WERI-Rb-1 (cell line): ENCODE data around the gene ZNF132.
A peak's percentile ranks its signal among the peaks of the same experiment; 100 is the strongest.
"Not testable (repeated sequence)": the region's sequence is repeated elsewhere in the genome, so short reads cannot be mapped to it uniquely, and the experiment has no call there.

ENCODE experiments used
- DNase-seq: peaks from one replicate; pipeline ENCODE4 v3.0.0-alpha.2; 2020
- H3K27ac ChIP-seq: fragments of 250-450 bp; sonication (Bioruptor Pico); 2 replicates; pipeline ENCODE4 v1.5.1; 2020; ENCODE audit warnings: mild to moderate bottlenecking, moderate library complexity
- H3K27me3 ChIP-seq: fragments of 250-450 bp; sonication (Bioruptor Pico); 2 replicates; pipeline ENCODE4 v1.5.1; 2021; ENCODE audit warnings: mild to moderate bottlenecking, low read depth, moderate library complexity; ENCODE audit not compliant: insufficient read depth, severe bottlenecking
- H3K36me3 ChIP-seq: fragments of 250-450 bp; sonication (Bioruptor Pico); 2 replicates; pipeline ENCODE4 v1.5.1; 2020; ENCODE audit warnings: mild to moderate bottlenecking, moderate library complexity
- H3K4me3 ChIP-seq: 2 replicates; pipeline ENCODE4 v1.5.1; 2011; ENCODE audit warnings: low read depth, mild to moderate bottlenecking, control low read depth, low read length
- H3K9me3 ChIP-seq: fragments of 250-450 bp; sonication (Bioruptor Pico); 2 replicates; pipeline ENCODE4 v1.5.1; 2021; ENCODE audit warnings: mild to moderate bottlenecking, moderate library complexity; ENCODE audit not compliant: severe bottlenecking
- TF ChIP-seq, protein P1 (sequence below): IDR thresholded peaks from 2 replicates; pipeline ENCODE4 v1.5.1; 2011; ENCODE audit warnings: low read depth, mild to moderate bottlenecking, control low read depth, inconsistent platforms, low read length

Gene ZNF132

DNA sequence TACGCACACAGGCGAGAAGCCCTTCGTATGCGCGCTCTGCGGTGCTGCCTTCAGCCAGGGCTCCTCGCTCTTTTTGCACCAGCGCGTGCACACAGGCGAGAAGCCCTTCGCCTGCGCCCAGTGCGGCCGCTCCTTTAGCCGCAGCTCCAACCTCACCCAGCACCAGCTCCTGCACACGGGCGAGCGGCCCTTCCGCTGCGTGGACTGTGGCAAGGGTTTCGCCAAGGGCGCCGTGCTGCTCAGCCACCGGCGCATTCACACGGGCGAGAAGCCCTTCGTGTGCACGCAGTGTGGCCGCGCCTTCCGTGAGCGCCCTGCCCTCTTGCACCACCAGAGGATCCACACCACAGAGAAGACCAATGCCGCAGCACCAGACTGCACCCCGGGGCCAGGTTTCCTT, 16.2 kb upstream of the ZNF132 start:
- Histone ChIP-seq H3K4me3 (no peak overlapping the region), H3K36me3 (peaks cover 8% of the 10 kb centered on the region), H3K27ac (no peak overlapping the region), H3K27me3 (no peaks in the 10 kb centered on the region), H3K9me3 (no peaks in the 10 kb centered on the region)
- TF ChIP-seq, protein P1, sequence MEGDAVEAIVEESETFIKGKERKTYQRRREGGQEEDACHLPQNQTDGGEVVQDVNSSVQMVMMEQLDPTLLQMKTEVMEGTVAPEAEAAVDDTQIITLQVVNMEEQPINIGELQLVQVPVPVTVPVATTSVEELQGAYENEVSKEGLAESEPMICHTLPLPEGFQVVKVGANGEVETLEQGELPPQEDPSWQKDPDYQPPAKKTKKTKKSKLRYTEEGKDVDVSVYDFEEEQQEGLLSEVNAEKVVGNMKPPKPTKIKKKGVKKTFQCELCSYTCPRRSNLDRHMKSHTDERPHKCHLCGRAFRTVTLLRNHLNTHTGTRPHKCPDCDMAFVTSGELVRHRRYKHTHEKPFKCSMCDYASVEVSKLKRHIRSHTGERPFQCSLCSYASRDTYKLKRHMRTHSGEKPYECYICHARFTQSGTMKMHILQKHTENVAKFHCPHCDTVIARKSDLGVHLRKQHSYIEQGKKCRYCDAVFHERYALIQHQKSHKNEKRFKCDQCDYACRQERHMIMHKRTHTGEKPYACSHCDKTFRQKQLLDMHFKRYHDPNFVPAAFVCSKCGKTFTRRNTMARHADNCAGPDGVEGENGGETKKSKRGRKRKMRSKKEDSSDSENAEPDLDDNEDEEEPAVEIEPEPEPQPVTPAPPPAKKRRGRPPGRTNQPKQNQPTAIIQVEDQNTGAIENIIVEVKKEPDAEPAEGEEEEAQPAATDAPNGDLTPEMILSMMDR: no peak
- no peak for DNase-seq

DNA sequence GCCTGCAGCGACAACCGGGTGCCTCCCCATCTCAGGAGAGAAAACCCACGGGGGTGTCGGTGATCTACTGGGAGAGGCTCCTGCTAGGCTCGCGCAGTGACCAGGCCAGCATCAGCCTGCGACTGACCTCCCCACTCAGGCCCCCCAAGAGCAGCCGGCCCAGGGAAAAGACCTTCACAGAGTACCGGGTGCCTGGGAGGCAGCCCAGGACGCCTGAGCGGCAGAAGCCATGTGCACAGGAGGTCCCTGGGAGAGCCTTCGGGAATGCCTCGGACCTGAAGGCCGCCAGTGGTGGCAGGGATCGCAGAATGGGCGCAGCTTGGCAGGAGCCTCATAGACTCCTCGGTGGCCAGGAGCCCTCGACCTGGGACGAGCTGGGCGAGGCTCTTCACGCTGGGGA, 15.4 kb upstream of the ZNF132 start:
- TF ChIP-seq, protein P1: no peak
- no peak overlapping the region for H3K4me3 ChIP-seq
- H3K9me3 ChIP-seq: no peaks in the 10 kb centered on the region
- DNase-seq: no peak
- H3K27me3 ChIP-seq: no peaks in the 10 kb centered on the region
- H3K36me3 ChIP-seq: peaks cover 8% of the 10 kb centered on the region
- H3K27ac ChIP-seq: no peak overlapping the region

DNA sequence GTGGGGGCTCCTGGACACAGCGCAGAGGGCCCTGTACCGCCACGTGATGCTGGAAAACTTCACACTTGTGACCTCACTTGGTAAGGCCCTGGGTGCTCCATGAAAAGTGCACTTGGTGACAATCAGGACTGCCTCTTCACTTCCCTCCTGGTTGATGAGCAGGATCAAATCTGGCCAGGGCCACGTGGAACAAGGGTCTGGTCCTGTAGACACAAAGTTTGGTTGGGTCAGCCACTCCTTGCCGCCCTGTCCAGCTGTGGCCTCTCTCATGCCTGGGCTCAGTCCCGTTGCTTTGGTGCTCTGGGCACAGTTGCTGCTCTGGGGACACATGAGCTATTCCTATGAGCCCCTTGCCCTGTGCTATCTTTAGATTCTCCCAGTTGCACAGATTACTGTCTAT, 13.8 kb upstream of the ZNF132 start:
- no peak overlapping the region for H3K4me3 ChIP-seq
- peaks cover 8% of the 10 kb centered on the region for H3K36me3 ChIP-seq
- no peaks in the 10 kb centered on the region for H3K27me3 ChIP-seq
- no peak for DNase-seq
- TF ChIP-seq, protein P1: no peak
- H3K9me3 ChIP-seq: peaks cover 14% of the 10 kb centered on the region
- H3K27ac ChIP-seq: no peak overlapping the region

DNA sequence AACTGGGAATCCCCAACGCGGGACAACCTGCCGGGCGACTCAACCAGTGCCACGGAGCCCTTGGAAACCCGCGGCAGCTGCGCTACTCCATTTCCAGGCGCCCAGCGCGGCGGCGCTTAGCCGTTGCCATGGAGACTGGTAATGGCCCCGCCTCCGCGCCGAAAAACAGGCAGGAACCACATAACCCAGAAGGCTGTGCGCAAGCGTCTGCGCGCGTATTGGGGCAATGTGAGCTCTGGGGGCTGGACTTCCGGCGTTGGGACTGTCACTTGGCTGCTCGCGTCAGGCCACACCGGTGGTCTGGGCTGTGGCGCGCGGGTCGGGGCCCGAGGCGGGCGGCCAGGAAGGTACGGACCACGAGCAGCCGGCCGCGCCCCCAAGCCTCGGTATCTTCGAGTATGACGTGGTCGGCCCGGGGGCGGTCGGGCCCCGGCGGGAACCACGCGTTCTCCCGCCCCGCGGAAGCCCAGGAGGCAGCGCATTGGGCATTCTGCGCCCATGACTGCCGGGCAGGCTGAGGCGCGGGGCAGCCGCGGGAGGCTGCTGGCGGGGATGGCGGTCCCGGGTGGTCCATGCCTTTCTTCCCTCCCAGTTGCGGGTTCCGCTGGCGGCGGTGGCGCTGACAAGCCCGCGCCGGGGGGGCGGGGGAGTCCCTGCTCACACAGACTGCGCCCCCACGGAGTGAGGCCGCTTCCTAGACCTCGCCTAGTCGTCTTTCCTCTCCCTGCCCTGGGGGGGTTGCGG, 11.6 kb upstream of the ZNF132 start, which contains the start of gene ZNF324B:
Gene ZNF324B (plus strand): TSS at position 265 of the 744 bp plus-strand sequence. CDS start 2,080 bp downstream, outside the sequence.
- TF ChIP-seq, protein P1: no peak
- peak within 1 kb of the TSS; percentile 45 for H3K27ac ChIP-seq
- peak; percentile 97 for DNase-seq
- peaks cover 25% of the 10 kb centered on the region for H3K9me3 ChIP-seq
- peak within 1 kb of the TSS; percentile 85 for H3K4me3 ChIP-seq
- peaks cover 5% of the 10 kb centered on the region for H3K36me3 ChIP-seq
- H3K27me3 ChIP-seq: no peaks in the 10 kb centered on the region

DNA sequence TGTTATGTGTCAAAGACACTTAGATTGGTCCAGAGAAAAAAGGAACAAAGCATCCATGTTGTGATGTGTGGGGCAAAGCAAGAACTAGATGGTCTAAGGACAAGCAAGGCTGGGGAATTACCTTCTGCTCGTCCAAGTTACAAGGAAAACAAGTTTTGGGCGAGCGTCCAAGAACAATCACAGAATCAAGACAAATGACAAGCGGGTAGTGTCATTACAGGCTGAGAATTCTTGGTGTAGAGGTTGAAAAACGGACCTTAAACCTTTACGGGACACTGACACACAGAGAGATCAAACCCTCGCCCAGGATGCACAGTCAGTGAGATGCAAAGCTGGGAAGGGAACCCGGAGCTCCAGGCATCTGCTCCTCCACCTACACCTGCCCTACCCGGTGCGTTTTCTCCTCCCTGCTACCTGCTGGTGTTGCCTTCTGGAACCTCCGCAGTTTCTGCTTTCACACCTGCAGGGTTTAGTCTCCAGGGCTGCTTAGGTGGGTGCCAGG, 11.0 kb upstream of the ZNF132 start:
- Histone ChIP-seq H3K9me3 (peaks cover 25% of the 10 kb centered on the region), H3K36me3 (peaks cover 3% of the 10 kb centered on the region; the same call in 1 of the 2 replicates), H3K27ac (no peak overlapping the region), H3K4me3 (peak overlapping the region; percentile 85), H3K27me3 (no peaks in the 10 kb centered on the region)
- DNase-seq: no peak
- TF ChIP-seq, protein P1: no peak

DNA sequence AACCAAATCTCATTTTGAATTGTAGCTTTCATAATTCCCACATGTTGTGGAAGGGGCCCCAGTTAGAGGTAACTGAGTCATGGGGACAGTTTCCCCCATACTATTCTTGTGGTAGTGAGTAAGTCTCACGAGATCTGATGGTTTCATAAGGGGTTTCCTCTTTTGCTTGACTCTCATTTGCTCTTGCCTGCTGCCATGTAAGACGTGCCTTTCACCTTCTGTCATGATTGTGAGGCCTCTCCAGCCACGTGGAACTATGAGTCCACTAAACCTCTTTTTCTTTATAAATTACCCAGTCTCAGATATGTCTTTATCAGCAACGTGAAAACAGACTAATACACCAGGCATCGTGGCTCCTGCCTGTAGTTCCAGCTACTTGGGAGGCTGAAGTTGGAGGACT, 10.0 kb upstream of the ZNF132 start:
- not testable (repeated sequence) for H3K27ac ChIP-seq, H3K27me3 ChIP-seq, H3K4me3 ChIP-seq, H3K36me3 ChIP-seq, DNase-seq
- peaks cover 25% of the 10 kb centered on the region for H3K9me3 ChIP-seq

DNA sequence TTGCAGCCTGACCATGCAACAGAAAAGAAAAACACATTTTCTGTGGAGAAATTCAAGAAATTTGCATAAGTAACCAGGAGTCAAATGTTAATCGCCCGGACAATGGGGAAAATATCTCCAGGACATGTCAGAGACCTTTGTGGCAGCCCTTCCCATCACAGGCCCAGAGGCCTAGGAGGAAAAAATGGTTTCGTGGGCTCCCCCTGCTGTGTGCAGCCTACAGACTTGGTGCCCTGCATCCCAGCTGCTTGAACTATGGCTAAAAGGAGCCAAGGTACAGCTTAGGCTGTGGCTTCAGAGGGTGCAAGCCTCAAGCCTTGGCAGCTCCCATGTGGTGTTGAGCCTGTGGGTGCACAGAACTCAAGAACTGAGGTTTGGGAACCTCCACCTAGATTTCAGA, 8.9 kb upstream of the ZNF132 start:
- H3K27ac ChIP-seq, H3K36me3 ChIP-seq, H3K4me3 ChIP-seq, DNase-seq, H3K27me3 ChIP-seq: not testable (repeated sequence)
- peaks cover 25% of the 10 kb centered on the region for H3K9me3 ChIP-seq

DNA sequence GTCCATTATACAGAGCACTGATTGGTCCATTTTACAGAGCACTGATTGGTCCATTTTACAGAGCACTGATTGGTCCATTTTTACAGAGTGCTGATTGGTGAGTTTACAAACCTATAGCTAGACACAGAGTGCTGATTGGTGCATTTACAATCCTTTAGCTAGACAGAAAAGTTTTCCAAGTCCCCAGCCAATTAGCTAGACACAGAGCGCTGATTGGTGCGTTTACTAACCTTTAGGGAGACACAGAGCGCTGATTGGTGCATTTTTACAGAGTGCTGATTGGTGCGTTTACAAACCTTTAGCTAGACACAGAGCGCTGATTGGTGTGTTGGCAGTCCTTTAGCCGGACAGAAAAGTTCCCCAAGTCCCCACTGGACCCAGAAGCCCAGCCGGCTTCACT, 3.0 kb upstream of the ZNF132 start:
- not testable (repeated sequence) for H3K36me3 ChIP-seq, H3K27ac ChIP-seq, H3K9me3 ChIP-seq, H3K4me3 ChIP-seq, DNase-seq, H3K27me3 ChIP-seq
